ENCODE measurements around the gene LRIG3. TPM values are rescaled to one million over a fixed set of nuclear protein-coding genes. Genes with fewer than 3 reads are reported as not detected.
"Not testable (repeated sequence)": the region's sequence is repeated elsewhere in the genome, so short reads cannot be mapped to it uniquely, and the experiment has no call there.

LRIG3 gene
- total and polyA plus RNA-seq, 7 donors = 2.8 to 186 (median 58.1) TPM

DNA sequence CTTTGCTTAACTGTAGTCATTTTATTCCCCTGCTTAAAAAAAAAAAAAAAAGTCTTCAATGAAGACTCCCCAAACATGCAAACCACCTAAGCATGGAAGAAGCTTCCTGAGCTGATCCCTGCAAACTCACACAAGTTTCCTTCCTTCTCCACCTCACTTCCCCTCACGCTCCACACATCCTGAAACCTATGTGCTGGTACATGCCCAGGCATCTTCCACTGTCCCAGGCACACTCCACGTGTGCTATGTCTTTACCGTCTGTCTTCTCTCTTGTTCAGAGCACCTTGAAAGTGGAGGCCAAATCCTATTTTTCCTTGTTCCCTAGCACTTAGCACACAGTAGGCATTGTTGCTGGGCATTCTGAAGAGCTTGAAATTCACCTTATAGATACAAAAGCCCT, 13.4 kb downstream of the LRIG3 start:
- no peaks in the 10 kb centered on the region for H3K9me3 ChIP-seq
- TF ChIP-seq POLR2A (IDR thresholded peaks at IDR 0.05) (no peak), EP300 (IDR thresholded peaks at IDR 0.05) (no peak), POLR2AphosphoS5 (IDR thresholded peaks at IDR 0.05) (no peak)
- TF ChIP-seq, protein P1, sequence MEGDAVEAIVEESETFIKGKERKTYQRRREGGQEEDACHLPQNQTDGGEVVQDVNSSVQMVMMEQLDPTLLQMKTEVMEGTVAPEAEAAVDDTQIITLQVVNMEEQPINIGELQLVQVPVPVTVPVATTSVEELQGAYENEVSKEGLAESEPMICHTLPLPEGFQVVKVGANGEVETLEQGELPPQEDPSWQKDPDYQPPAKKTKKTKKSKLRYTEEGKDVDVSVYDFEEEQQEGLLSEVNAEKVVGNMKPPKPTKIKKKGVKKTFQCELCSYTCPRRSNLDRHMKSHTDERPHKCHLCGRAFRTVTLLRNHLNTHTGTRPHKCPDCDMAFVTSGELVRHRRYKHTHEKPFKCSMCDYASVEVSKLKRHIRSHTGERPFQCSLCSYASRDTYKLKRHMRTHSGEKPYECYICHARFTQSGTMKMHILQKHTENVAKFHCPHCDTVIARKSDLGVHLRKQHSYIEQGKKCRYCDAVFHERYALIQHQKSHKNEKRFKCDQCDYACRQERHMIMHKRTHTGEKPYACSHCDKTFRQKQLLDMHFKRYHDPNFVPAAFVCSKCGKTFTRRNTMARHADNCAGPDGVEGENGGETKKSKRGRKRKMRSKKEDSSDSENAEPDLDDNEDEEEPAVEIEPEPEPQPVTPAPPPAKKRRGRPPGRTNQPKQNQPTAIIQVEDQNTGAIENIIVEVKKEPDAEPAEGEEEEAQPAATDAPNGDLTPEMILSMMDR (IDR thresholded peaks at IDR 0.05) = no peak
- no peak overlapping the region for H3K27ac ChIP-seq
- intact Hi-C loops (cut with DNase I) = no loop called here
- H3K36me3 ChIP-seq = peaks cover 0 to 33% (median 13%) of the 10 kb centered on the region in 4 donors
- H3K4me3 ChIP-seq = no peak overlapping the region
- WGBS, 2 donors = 80 to 84% methylated on average over 3 of the region's 3 CpGs
- DNase-seq = no peak
- no peaks in the 10 kb centered on the region for H3K27me3 ChIP-seq
- peaks cover 0 to 51% (median 39%) of the 10 kb centered on the region in 4 donors for H3K4me1 ChIP-seq

DNA sequence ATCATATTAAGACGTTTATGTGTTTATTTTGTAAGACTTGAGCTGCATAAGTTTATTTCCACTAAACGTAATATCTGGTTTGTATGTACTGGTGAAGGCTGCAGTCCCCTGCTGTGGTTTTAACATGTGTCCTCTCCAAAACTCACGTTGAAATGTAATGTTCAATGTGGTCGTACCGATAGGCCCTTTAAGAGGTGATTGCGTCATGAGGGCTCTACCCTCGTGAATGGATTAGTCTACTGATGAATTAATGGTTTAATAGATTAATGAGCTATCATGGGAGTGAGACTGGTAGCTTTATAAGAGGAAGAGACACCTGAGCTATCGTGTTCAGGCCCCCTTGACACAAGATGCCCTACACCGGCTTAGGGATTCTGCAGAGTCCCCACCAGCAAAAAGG, 14.9 kb downstream of the LRIG3 start:
- no peaks in the 10 kb centered on the region for H3K27me3 ChIP-seq
- H3K4me3 ChIP-seq = no peak overlapping the region
- H3K36me3 ChIP-seq = peaks cover 0 to 24% (median 5%) of the 10 kb centered on the region in 4 donors
- no peaks in the 10 kb centered on the region for H3K9me3 ChIP-seq
- WGBS, 2 donors = 66 to 79% methylated on average over 9 of the region's 9 CpGs
- DNase-seq = no peak
- intact Hi-C loops (cut with DNase I) = no loop called here
- H3K27ac ChIP-seq = no peak overlapping the region
- H3K4me1 ChIP-seq = peaks cover 0 to 50% (median 37%) of the 10 kb centered on the region in 4 donors
- TF ChIP-seq POLR2A (IDR thresholded peaks at IDR 0.05) (no peak), EP300 (IDR thresholded peaks at IDR 0.05) (no peak), POLR2AphosphoS5 (IDR thresholded peaks at IDR 0.05) (no peak)
- TF ChIP-seq, protein P1 (IDR thresholded peaks at IDR 0.05) = no peak

DNA sequence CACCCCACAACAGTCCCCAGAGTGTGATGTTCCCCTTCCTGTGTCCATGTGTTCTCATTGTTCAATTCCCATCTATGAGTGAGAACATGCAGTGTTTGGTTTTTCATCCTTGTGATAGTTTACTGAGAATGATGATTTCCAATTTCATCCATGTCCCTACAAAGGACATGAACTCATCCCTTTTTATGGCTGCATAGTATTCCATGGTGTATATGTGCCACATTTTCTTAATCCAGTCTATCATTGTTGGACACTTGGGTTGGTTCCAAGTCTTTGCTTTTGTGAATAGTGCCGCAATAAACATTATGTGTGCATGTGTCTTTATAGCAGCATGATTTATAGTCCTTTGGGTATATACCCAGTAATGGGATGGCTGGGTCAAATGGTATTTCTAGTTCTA, 17.6 kb downstream of the LRIG3 start:
- DNase-seq; H3K4me3 ChIP-seq; H3K36me3 ChIP-seq; H3K9me3 ChIP-seq; intact Hi-C loops (cut with DNase I); H3K27me3 ChIP-seq; H3K27ac ChIP-seq: not testable (repeated sequence)
- peaks cover 0 to 34% (median 31%) of the 10 kb centered on the region in 4 donors for H3K4me1 ChIP-seq
- WGBS, 2 donors = 60 to 79% methylated on average over 1 of the region's 1 CpG

DNA sequence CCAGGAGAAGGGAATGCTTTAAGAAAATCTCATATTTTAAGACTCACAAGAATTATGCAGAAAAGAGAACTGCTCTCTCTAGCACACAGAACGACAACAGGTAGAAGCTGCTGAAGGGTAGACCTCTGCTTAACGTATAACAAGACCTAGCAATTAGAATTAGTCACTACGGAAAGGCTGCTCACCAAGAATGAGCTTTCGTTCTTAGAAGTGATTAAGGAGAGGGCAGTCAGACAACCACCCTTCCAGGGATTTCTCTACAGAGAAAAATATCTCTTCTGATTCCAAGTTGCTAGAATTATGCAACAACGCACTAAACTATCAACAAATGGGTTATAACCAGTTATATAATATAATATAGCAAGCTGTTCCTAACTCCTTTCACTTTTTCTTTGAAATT, 18.6 kb downstream of the LRIG3 start:
- H3K4me3 ChIP-seq = no peak overlapping the region
- WGBS, 2 donors = 83 to 94% methylated on average over 5 of the region's 5 CpGs
- peaks cover 0 to 30% (median 26%) of the 10 kb centered on the region in 4 donors for H3K4me1 ChIP-seq

DNA sequence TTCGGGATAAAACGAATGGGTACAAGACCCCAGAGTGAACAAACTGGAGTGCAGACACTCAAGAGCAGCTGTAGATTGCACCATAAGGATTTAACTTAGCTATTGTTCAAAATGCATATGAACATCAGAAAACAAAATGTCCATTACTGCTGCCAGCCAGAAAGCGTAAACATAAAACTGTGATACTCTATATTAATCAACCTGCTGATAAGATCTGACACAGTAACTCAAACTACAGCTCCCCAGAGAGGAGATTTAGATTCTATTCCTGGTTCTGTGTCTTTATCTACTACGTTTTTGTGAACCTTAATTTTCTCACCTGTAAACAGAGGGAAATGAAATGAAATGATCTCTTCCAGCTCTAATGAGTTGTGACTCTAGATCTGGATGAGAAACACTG, 22.3 kb downstream of the LRIG3 start:
- no peak for TF ChIP-seq EP300 (IDR thresholded peaks at IDR 0.05)
- TF ChIP-seq, protein P1 (IDR thresholded peaks at IDR 0.05) = no peak
- TF ChIP-seq POLR2AphosphoS5 (IDR thresholded peaks at IDR 0.05) = no peak
- TF ChIP-seq POLR2A (IDR thresholded peaks at IDR 0.05) = no peak
- peaks cover 0 to 39% (median 34%) of the 10 kb centered on the region in 4 donors for H3K4me1 ChIP-seq
- WGBS, 2 donors = 76 to 78% methylated on average over 4 of the region's 4 CpGs

More for the DNA sequence above, 18.6 kb downstream of the LRIG3 start:
- Histone ChIP-seq H3K27ac (no peak overlapping the region), H3K9me3 (no peaks in the 10 kb centered on the region), H3K27me3 (no peaks in the 10 kb centered on the region), H3K36me3 (peaks cover 0 to 5% (median 2%) of the 10 kb centered on the region in 4 donors)
- TF ChIP-seq POLR2AphosphoS5 (IDR thresholded peaks at IDR 0.05) (no peak), POLR2A (IDR thresholded peaks at IDR 0.05) (no peak), EP300 (IDR thresholded peaks at IDR 0.05) (no peak)
- TF ChIP-seq, protein P1 (IDR thresholded peaks at IDR 0.05) = no peak
- intact Hi-C loops (cut with DNase I) = no loop called here
- DNase-seq = no peak

More for the DNA sequence above, 22.3 kb downstream of the LRIG3 start:
- Histone ChIP-seq H3K27me3 (no peaks in the 10 kb centered on the region), H3K4me3 (no peak overlapping the region), H3K9me3 (no peaks in the 10 kb centered on the region), H3K36me3 (no peaks in the 10 kb centered on the region), H3K27ac (no peak overlapping the region)
- DNase-seq = no peak
- intact Hi-C loops (cut with DNase I) = no loop called here

Data from sigmoid colon (tissue), 7 donors.